Tibial nerve (tissue), 3 donors: ENCODE data around the gene DSC3.

Experiments
- CTCF ChIP-seq, 5 experiments: fragments of 200-600 bp in 3 of 5; fragments of 450-650 bp in 2 of 5; sonication (generic) in 3 of 5; IDR thresholded peaks; one replicate each; pipeline ENCODE4 v1.5.1; 2016 to 2019; ENCODE audit warnings: antibody characterized with exemption in 5 of 5, mild to moderate bottlenecking in 3 of 5, moderate library complexity in 2 of 5
- POLR2A ChIP-seq, 2 donors: fragments of 450-650 bp; IDR thresholded peaks; one replicate each; pipeline ENCODE4 v1.6.1; 2017; ENCODE audit warnings: antibody characterized with exemption in 2 of 2, mild to moderate bottlenecking in 2 of 2, moderate library complexity in 2 of 2

GRCh38 chr18:31064130-31064529 lies 21.6 kb upstream of the DSC3 start:
- no peak for TF ChIP-seq CTCF (IDR thresholded peaks at IDR 0.05)
- no peak for TF ChIP-seq POLR2A (IDR thresholded peaks at IDR 0.05)
